ENCODE data around the gene GALNT17.

GALNT17 gene

DNA sequence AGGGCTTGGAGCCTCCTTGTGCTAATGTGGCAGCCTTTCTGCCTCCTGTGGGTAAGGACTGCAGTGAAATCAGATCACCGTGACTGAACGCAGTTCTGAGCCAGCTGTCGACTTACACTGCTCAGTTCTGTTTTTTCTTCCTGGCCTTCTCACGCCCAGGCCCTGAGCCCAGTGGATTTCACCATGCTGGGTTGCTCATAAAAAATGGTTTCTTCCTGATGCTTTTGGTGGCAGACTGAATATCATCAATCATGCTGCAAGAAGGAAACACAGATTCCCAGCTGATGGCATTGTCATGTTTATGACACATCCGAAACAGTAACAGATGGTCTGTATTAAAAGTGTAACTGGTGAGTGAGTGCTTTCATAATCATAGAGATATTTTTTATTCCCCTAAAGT lies 389.6 kb downstream of the GALNT17 start:
- Histone ChIP-seq H3K9me3 (ENCODE audit: insufficient read depth, low read length) (0 out of 2 replicates have a peak, but pooled peaks cover 5% of the 10 kb centered on the region), H3K36me3 (ENCODE audit: insufficient read depth, insufficient read length, low read length) (no peaks in the 10 kb centered on the region), H3K27me3 (ENCODE audit: insufficient read depth, insufficient read length) (no peaks in the 10 kb centered on the region), H3K4me3 (ENCODE audit: insufficient read length, low read depth) (no peak overlapping the region), H3K4me1 (ENCODE audit: insufficient read depth, insufficient read length) (no peaks in the 10 kb centered on the region), H3K9ac (ENCODE audit: insufficient read length, low read depth) (no peak overlapping the region)
- no peak for TF ChIP-seq ZNF274 (IDR thresholded peaks at IDR 0.05; ENCODE audit: low read depth, low read length)
- no peak for TF ChIP-seq YY1 (IDR thresholded peaks at IDR 0.05; ENCODE audit: insufficient read depth, insufficient read length)
- no peak for TF ChIP-seq SUZ12 (IDR thresholded peaks at IDR 0.05; ENCODE audit: extremely low read depth, insufficient read depth, insufficient read length)
- DNase-seq (ENCODE audit: low read depth, low spot score): no peak

DNA sequence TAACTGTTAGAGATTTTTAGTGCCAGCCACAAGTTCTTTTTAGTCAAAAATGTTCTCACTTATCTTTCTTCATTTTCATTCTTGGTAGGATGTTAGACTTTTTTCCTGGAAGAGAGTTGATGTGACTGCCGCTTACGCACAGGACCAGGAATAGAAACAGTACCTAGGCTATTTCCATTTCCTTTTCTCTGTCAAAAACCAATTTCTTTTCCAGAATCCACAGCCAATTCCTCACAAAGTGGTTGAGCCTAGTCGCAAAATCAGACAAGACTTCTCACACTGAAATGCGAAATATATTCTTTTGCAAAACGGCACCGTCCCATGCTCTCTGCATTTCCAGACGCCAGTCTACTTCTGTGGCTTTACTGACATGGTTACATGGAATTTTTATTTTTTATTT lies 394.2 kb downstream of the GALNT17 start:
- H3K9me3 ChIP-seq (ENCODE audit: insufficient read depth, low read length): no peaks in the 10 kb centered on the region
- no peak overlapping the region for H3K4me3 ChIP-seq (ENCODE audit: insufficient read length, low read depth)
- TF ChIP-seq YY1 (IDR thresholded peaks at IDR 0.05; ENCODE audit: insufficient read depth, insufficient read length) (no peak), ZNF274 (IDR thresholded peaks at IDR 0.05; ENCODE audit: low read depth, low read length) (no peak), SUZ12 (IDR thresholded peaks at IDR 0.05; ENCODE audit: extremely low read depth, insufficient read depth, insufficient read length) (no peak)
- no peaks in the 10 kb centered on the region for H3K36me3 ChIP-seq (ENCODE audit: insufficient read depth, insufficient read length, low read length)
- no peak for DNase-seq (ENCODE audit: low read depth, low spot score)
- no peaks in the 10 kb centered on the region for H3K4me1 ChIP-seq (ENCODE audit: insufficient read depth, insufficient read length)
- H3K27me3 ChIP-seq (ENCODE audit: insufficient read depth, insufficient read length): no peaks in the 10 kb centered on the region
- no peak overlapping the region for H3K9ac ChIP-seq (ENCODE audit: insufficient read length, low read depth)

GRCh38 chr7:71527213-71527612 lies 395.3 kb downstream of the GALNT17 start:
- no peak for DNase-seq (ENCODE audit: low read depth, low spot score)

DNA sequence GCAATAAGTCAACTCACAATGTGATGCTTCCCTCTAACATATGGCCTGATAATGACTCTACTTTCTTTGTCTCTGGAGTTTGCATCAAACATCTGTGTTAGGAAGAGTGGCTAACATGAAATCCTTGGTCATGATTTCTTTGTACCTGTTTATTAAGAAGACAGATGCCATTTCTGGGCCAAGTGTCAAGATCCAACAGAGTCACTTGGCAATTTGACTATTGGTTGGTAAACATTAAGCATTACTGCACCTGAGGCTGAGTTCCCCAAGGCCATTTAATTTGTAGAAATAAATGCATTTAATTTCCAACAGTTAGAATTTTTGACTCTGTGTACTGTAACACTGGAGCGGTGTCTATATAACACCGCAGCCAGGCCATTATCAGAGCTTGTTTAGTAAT lies 403.7 kb downstream of the GALNT17 start:
- Histone ChIP-seq H3K4me1 (ENCODE audit: insufficient read depth, insufficient read length) (no peaks in the 10 kb centered on the region), H3K9me3 (ENCODE audit: insufficient read depth, low read length) (no peaks in the 10 kb centered on the region), H3K27me3 (ENCODE audit: insufficient read depth, insufficient read length) (no peaks in the 10 kb centered on the region), H3K9ac (ENCODE audit: insufficient read length, low read depth) (no peak overlapping the region), H3K36me3 (ENCODE audit: insufficient read depth, insufficient read length, low read length) (no peaks in the 10 kb centered on the region), H3K4me3 (ENCODE audit: insufficient read length, low read depth) (no peak overlapping the region)
- TF ChIP-seq YY1 (IDR thresholded peaks at IDR 0.05; ENCODE audit: insufficient read depth, insufficient read length): no peak
- TF ChIP-seq ZNF274 (IDR thresholded peaks at IDR 0.05; ENCODE audit: low read depth, low read length): no peak
- no peak for TF ChIP-seq SUZ12 (IDR thresholded peaks at IDR 0.05; ENCODE audit: extremely low read depth, insufficient read depth, insufficient read length)
- no peak for DNase-seq (ENCODE audit: low read depth, low spot score)

More at GRCh38 chr7:71527213-71527612, 395.3 kb downstream of the GALNT17 start:
- no peaks in the 10 kb centered on the region for H3K27me3 ChIP-seq (ENCODE audit: insufficient read depth, insufficient read length)
- H3K9me3 ChIP-seq (ENCODE audit: insufficient read depth, low read length): no peaks in the 10 kb centered on the region
- no peaks in the 10 kb centered on the region for H3K4me1 ChIP-seq (ENCODE audit: insufficient read depth, insufficient read length)
- no peak overlapping the region for H3K4me3 ChIP-seq (ENCODE audit: insufficient read length, low read depth)
- H3K9ac ChIP-seq (ENCODE audit: insufficient read length, low read depth): no peak overlapping the region
- TF ChIP-seq ZNF274 (IDR thresholded peaks at IDR 0.05; ENCODE audit: low read depth, low read length): no peak
- TF ChIP-seq YY1 (IDR thresholded peaks at IDR 0.05; ENCODE audit: insufficient read depth, insufficient read length): no peak
- no peak for TF ChIP-seq SUZ12 (IDR thresholded peaks at IDR 0.05; ENCODE audit: extremely low read depth, insufficient read depth, insufficient read length)
- no peaks in the 10 kb centered on the region for H3K36me3 ChIP-seq (ENCODE audit: insufficient read depth, insufficient read length, low read length)

GRCh38 chr7:71538210-71538609 lies 406.3 kb downstream of the GALNT17 start:
- DNase-seq (ENCODE audit: low read depth, low spot score): no peak
- H3K36me3 ChIP-seq (ENCODE audit: insufficient read depth, insufficient read length, low read length): no peaks in the 10 kb centered on the region
- no peak overlapping the region for H3K9ac ChIP-seq (ENCODE audit: insufficient read length, low read depth)
- no peaks in the 10 kb centered on the region for H3K4me1 ChIP-seq (ENCODE audit: insufficient read depth, insufficient read length)
- H3K4me3 ChIP-seq (ENCODE audit: insufficient read length, low read depth): no peak overlapping the region
- TF ChIP-seq ZNF274 (IDR thresholded peaks at IDR 0.05; ENCODE audit: low read depth, low read length): no peak
- no peak for TF ChIP-seq SUZ12 (IDR thresholded peaks at IDR 0.05; ENCODE audit: extremely low read depth, insufficient read depth, insufficient read length)
- TF ChIP-seq YY1 (IDR thresholded peaks at IDR 0.05; ENCODE audit: insufficient read depth, insufficient read length): no peak
- H3K9me3 ChIP-seq (ENCODE audit: insufficient read depth, low read length): no peaks in the 10 kb centered on the region
- H3K27me3 ChIP-seq (ENCODE audit: insufficient read depth, insufficient read length): no peaks in the 10 kb centered on the region

GRCh38 chr7:71539615-71540014 lies 407.7 kb downstream of the GALNT17 start:
- Histone ChIP-seq H3K9ac (ENCODE audit: insufficient read length, low read depth) (no peak overlapping the region), H3K4me3 (ENCODE audit: insufficient read length, low read depth) (no peak overlapping the region), H3K4me1 (ENCODE audit: insufficient read depth, insufficient read length) (no peaks in the 10 kb centered on the region), H3K9me3 (ENCODE audit: insufficient read depth, low read length) (no peaks in the 10 kb centered on the region), H3K27me3 (ENCODE audit: insufficient read depth, insufficient read length) (no peaks in the 10 kb centered on the region), H3K36me3 (ENCODE audit: insufficient read depth, insufficient read length, low read length) (no peaks in the 10 kb centered on the region)
- TF ChIP-seq SUZ12 (IDR thresholded peaks at IDR 0.05; ENCODE audit: extremely low read depth, insufficient read depth, insufficient read length): no peak
- TF ChIP-seq ZNF274 (IDR thresholded peaks at IDR 0.05; ENCODE audit: low read depth, low read length): no peak
- TF ChIP-seq YY1 (IDR thresholded peaks at IDR 0.05; ENCODE audit: insufficient read depth, insufficient read length): no peak
- no peak for DNase-seq (ENCODE audit: low read depth, low spot score)

DNA sequence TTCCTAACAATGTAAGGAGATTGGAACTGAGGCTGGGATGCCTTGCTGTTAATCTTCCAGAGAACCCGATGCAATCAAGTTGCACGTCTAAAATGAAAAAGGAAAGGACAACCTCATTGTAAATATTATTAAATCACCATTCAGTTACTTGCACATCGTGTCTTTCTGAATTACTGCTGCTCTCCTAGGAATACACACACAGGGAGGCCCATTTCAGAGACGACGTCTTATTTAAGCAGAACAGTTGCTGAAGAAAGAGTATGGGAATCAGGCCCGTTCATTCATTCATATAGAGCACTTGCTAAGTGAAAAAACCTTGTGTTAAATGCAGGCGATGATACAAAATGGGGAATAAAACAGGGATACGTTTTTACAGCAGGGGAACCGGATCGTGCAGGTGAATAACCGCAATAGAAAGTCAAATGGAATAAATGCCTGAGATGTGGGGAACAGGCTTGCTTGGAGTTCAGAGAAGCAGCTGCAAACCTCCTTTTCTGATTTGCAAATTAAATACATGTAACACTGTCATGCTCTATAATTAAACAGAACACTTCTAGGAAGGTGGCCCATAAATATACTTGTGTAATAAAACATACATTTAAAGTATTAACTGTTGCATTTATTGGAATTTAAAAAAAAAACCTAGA lies 409.9 kb downstream of the GALNT17 start:
- TF ChIP-seq ZNF274 (IDR thresholded peaks at IDR 0.05; ENCODE audit: low read depth, low read length) (no peak), YY1 (IDR thresholded peaks at IDR 0.05; ENCODE audit: insufficient read depth, insufficient read length) (no peak), SUZ12 (IDR thresholded peaks at IDR 0.05; ENCODE audit: extremely low read depth, insufficient read depth, insufficient read length) (no peak)
- no peak overlapping the region for H3K4me3 ChIP-seq (ENCODE audit: insufficient read length, low read depth)
- no peaks in the 10 kb centered on the region for H3K36me3 ChIP-seq (ENCODE audit: insufficient read depth, insufficient read length, low read length)
- no peak overlapping the region for H3K9ac ChIP-seq (ENCODE audit: insufficient read length, low read depth)
- no peaks in the 10 kb centered on the region for H3K9me3 ChIP-seq (ENCODE audit: insufficient read depth, low read length)
- no peaks in the 10 kb centered on the region for H3K4me1 ChIP-seq (ENCODE audit: insufficient read depth, insufficient read length)
- H3K27me3 ChIP-seq (ENCODE audit: insufficient read depth, insufficient read length): no peaks in the 10 kb centered on the region
- DNase-seq (ENCODE audit: low read depth, low spot score): no peak
